Cortex of kidney (tissue), 1 donor: ENCODE data around the gene ELMO1.

ENCODE experiments used
- DNase-seq: peaks from one replicate; lab custom pipeline; 2025; lab: John Stamatoyannopoulos, UW

The ELMO1 gene

DNA sequence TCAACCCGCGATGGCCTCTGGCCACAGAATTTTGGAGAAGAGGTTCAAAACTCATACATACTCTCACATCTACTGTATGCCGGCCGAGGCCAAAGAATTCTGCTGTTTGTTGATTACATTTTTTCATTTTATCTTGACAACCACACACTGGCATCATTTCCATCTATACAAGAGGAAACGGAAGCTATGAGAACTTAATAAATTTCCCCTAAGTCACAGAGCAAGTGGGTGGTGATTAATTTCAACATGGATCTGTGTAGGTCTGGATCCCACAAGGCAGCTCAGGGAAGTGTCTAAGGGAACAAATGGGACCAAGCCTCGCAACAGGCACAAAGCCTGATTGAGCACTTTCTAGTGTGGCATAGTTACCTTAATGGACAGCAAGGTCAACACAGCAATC, 18.0 kb downstream of the ELMO1 start:
- no peak for DNase-seq

DNA sequence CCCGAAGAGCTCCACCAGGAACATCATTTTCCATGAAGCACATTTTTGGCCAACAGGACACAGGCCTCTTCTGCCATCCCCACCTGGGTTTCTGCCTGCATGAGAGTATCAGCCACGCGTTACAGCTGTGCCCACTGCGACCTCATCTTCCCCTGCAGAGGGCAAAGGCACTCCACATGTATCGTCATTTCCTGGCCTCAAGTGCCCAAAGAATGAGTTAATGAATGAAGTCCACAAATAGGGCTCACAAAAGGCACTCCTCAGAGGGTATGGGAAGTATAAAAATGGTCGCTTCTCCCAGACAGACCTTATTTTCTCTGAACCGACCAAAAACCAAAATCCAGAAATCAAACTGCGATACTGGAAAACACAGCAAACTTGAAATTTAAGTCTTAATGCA, 18.5 kb downstream of the ELMO1 start:
- DNase-seq: no peak

DNA sequence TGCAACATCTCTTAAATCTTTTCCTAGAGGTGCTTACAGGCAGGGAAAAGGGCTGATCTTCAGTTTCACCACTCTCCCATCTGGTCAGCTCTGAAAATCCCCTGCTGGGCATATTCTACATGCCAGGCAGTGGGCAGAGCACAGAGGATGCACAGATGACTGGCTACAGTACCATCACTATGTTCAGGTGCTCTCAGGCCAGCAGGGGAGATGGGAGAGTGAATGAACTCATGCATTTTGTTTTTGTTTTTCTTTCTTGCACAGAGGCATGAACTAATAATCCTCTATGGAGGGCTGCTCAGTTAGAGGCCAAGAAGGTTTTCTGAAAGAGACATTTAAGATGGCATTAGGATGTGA, 19.3 kb downstream of the ELMO1 start:
- no peak for DNase-seq

DNA sequence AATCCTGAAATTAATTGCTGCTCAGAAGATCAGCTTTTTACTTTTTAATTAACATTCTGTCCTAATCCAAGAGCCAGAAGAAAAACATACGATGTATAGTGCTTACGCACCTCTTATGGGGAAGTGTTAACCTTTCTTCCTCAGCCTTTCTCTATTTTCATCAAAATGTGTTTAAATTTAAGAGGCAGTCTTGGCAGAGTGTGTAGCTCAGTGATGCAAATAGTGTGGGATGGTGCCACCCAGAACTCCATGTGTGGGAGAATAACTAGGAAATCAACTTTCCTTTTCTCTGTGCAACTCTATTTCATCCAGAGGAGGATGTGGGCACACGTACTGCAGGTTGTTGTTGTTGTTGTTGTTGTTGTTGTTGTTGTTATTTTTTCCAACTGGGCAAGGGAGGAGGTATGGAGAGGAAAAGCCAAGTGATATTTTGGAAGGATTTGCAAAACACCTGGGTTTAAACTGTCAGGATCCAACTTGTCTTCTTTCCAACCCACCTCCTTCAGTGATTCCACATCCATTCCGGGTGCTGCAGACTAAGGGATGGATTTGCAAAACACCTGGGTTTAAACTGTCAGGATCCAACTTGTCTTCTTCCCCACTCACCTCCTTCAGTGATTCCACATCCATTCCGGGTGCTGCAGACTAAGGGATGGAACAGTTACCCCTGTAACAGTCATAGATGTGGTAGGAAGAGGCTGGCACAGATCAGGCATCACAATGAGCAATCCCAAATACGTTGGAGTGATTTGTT, 19.8 kb downstream of the ELMO1 start:
- no peak for DNase-seq

DNA sequence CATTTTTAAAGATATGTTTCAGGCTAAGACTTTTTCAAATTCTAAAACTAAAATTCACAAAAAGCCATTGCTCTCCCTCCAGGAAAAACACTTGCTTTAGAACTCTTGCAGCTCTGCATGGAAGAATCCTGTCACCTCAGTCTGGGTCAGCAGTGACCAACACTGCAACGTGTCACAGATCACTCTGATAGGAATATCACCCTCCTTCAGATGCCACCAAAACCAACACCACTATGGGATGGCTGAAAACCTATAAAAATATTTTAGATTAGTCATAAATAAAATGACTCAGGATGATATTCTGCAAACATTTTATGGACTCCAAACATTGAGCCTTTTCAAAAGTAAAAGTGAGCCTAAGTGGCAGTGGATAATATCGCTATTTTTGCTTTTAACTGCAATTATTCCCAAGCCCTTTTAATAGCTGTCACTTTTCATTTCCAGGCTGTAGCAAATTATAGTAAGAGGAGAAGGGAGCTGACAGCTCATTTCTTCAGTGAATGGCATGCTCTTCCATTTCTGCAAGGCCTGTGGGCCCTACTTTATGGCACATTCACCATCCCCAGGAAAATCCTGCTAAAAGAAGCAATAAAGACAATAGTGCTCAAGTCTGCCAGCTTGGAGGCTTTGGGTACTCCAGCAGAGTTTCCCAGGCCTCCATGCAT, 21.3 kb downstream of the ELMO1 start:
- no peak for DNase-seq

DNA sequence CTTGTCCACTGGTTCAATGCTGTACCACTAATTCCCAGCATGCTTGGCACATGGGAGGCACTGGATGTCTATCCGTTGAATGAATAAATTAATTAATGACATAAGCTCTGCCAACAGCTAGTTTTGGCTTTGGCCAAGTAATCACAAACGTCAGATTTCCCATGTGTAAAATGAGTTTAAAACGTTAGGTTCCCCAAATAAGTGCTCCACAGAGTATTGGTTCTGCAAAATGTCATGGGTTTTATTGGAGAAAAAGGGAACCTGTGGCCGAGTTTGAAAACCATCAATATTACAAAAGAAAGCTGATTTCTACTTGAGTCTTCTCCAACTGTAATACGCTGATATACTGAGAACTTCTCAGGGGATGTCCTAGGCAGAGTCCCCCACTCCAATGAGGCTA, 23.2 kb downstream of the ELMO1 start:
- DNase-seq: no peak

DNA sequence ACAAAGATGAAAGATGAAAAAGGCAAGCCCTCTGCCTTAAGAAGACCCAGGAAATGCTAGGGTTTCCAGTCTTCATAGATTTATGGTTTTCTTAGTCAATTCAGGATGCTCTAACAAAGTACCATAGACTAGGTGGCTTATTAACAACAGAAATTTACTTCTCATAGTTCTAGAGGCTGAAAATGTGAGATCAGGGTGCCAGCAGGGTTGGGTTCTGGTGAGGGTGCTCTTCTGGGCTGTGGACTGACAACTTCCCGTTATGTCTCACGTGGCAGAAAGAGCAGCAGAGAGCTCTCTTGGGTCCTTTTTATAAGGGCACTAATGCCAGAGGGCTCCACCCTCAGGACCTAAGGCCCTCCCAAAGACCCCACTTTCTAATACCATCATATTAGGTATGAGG, 23.7 kb downstream of the ELMO1 start:
- DNase-seq: no peak

DNA sequence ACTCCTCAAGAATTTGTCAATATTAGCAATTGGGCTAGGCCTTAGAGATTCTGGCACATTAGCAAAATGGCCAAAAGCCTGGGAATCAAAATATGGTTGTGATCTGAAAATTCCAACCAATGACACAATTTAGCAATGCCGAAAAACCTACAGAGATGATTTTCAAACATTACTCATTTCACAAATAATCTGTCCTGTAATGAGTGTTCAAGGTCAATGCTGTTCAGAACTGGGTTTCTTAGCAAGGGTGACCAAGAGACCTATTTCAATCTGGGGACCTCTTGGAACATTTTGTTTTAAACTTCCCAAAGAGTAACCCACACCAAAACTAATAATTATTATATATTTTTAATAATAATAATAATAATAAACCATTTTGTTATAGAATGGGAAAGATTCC, 24.1 kb downstream of the ELMO1 start:
- no peak for DNase-seq

DNA sequence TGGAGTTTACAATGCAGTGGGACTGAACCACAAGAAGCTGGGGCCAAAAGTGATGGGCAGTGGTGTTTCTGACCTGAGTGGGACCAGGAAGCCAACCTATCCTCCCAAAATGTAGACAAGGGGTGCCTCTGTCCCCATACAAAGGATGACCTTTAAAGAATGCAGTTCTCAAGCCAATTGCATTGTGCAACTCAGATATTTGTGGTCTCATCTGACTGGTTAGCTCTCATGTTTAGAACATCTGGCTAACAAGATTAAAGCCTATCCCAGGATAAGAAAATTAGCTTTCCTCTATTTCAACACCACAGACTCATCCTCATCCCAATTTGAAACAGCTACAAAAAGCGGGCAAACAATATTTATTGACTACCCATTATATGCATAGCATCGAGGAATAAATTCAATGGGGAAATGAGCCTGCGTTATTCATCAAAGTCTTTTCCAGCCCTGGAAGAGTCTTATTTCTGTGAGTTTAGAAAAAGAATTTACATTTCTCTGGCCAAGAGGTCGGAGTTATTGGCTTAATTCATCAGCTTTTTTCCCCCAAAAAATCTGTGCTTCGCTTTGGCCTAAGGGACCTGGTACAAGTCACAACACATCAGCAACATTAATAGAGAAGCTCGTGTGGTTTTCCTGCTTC, 26.7 kb downstream of the ELMO1 start:
- DNase-seq: no peak

DNA sequence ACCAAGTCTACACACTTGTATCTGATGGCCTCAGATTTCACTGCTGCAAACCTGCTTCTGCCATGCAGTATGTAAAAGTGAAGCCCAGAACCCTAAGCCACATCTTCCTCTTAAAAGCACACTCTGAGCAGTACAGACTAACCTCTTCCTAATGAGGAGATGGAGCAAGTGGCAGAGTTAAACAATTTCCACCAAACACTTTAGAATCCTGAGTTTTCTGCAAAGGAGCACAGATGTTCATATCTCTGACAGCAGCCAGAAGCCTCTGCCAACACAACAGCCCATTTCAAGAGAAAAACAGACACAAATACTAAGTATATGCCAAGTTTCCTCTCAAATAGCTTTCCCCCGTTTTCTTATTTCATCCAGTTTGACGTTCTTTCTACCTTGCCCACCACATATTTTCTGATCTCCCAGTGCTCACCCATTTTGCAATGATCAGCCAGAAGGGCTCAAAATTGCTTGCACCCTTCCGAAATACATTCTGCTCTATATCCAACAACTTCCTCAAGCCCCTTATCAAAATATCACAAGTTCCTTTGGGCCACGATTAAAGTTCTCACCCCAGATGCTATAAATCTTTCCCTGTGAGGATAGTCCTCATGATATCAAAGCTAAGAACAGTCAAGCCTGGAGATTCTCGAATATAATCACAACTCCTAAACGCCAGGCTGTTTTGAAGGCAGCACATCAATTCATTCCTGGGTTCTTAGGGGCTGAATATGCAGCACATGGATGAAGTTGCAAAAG, 27.5 kb downstream of the ELMO1 start:
- no peak for DNase-seq

DNA sequence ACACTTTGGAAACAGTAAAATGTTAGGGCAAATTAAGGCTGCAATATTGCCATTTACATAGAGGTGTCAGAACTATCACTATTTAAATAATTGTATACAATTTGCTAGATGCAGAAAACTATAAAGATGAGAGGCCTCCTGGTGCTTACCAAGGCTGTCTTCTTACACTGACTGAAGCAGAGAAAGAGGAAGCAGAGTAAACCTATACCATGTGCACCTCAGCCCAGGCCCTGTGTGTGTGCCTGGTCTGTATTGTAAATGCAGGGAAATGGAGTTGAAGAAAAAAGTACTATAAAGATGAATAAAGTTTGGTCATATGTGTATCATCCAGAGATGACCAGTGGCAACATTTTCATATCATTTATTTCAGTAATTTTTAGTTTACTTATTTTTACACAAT, 29.2 kb downstream of the ELMO1 start:
- DNase-seq: no peak

DNA sequence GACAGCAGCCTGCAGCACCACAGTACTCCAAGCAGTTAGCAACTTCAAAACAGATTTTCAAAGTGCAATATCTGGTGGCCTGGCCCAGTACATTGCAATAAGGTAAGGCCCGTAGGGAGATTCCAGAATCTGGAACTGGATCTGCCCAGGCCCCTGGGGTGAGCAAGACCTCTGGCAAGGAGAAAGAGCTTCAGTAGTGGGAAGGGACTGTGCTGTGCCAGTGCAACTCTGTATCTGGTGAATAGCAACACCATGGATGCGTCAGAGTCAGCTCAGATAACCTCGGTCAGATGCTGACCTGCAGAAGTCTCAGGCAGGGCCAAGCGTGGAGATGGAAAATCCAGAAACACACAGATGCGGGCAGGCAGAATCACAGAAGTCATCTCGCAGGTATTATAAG, 30.3 kb downstream of the ELMO1 start:
- no peak for DNase-seq

DNA sequence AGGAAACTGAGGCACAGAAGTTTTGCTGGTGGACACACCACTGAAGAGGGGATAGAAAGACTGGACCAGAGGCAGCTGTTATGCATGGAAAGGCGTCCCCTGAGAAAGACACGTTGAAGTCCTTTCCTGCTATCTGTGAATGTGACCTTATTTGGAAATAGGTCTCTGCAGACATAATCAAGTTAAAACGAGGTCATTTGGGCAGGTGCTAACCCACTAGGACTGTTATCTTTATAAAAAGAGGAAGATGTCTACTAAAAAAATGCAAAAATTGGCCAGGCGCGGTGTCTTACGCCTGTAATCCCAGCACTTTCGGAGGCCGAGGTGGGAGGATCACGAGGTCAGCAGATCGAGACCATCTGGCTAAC, 31.6 kb downstream of the ELMO1 start:
- DNase-seq: no peak

DNA sequence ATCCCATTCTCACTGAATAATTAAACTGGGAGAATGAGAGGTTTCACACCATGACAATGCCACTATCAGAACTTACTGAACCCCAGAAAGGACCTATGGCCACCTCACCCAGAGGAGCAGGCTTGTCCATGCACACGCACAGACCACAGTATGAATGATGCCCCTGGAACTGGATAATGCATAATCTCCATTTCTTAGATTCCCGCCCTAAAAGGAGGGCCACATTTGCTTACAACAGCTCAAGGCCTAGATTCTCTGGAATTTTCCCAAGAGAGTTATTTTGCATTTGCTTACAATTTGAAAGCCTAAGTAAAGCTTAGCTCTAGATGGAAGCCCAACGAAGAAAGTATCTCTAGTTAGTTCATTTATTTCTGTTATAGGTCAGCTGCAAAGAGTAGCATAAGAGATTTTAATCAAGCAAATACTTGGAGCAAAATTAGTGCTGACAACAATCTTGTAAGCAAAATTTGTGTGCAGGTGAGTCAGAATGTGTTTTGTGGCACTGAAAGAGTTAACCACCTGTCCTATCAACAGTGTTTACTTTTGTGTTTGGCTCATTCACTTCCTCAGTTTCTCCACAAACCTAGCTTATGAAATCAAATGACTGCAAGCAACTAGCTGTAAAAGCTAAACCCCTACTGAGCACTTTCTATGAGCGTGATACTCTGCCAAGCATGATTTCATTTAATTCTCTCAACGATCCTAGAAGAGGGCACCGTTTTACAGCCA, 32.1 kb downstream of the ELMO1 start:
- no peak for DNase-seq

DNA sequence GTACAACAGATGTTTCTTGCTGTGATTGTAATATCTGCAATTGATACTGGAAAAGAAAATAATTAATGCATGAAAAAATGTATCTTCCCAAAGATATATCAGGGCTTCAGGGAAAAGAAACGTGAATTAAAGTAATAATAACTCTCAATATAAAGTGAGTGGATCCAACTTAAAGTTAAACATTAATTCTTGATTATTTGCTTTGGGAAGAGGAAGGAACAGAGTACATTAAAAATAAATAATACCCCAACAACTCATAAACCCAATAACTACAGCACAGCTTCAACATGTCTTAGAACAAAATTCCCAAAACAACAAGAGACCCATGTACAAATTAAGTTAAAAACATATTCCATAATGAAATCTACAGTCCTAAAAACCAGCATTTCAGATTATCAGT, 33.0 kb downstream of the ELMO1 start:
- DNase-seq: no peak

DNA sequence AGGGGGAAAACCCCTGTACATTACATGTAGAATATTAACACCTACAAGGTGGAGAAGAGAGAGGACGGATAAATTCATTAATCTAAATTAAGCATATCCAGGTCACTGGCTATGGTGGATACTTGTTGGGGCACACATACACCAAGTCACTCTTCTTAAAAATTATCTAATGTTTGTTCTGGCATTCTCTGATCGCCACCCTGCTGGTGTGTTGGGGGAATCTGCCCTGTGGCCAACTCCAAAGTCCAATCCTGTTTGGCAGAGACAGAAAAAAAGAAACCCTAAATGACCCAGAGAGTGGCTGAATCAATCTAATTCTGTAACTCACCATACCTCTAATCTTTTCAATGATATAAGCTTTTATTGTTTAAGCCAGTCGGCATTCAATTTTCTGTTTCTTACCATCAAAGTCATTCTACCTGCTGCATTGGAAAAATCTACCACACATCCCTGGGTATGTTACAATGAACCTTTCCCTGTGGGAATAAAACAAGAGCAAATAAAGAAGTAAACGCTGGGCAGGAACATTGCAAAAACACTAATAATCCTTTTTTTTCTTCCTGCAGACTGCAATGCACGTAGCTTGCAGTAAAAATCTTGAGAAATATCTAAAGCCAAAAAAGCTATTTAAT, 34.2 kb downstream of the ELMO1 start:
- DNase-seq: no peak

DNA sequence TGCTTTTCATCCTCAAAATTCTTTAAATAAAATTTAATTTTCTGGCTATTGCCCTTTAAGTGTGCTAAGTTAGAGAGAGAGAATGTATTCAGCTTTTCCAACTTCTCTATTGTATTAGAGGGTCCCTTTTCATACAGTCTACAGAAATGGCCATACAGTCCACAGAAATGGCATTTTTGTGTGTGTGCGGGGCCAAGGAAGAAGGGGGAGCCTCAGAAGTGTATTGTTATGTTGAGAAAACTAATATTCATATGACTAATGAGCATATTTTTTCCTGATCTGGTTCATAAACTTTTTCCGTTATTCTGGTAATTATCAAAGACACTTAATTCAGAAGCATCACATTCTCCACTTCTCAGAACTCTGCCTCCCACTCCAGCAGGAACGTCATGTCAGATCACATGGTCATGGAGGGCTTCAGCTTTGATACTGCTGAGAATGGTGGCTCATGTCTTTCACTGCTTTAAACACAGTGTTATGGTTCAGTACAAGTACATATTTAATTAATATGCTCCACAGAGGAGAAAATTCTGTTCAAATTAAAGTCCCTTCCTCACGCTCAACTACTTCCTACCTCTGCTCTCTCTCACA, 37.1 kb downstream of the ELMO1 start:
- DNase-seq: no peak

DNA sequence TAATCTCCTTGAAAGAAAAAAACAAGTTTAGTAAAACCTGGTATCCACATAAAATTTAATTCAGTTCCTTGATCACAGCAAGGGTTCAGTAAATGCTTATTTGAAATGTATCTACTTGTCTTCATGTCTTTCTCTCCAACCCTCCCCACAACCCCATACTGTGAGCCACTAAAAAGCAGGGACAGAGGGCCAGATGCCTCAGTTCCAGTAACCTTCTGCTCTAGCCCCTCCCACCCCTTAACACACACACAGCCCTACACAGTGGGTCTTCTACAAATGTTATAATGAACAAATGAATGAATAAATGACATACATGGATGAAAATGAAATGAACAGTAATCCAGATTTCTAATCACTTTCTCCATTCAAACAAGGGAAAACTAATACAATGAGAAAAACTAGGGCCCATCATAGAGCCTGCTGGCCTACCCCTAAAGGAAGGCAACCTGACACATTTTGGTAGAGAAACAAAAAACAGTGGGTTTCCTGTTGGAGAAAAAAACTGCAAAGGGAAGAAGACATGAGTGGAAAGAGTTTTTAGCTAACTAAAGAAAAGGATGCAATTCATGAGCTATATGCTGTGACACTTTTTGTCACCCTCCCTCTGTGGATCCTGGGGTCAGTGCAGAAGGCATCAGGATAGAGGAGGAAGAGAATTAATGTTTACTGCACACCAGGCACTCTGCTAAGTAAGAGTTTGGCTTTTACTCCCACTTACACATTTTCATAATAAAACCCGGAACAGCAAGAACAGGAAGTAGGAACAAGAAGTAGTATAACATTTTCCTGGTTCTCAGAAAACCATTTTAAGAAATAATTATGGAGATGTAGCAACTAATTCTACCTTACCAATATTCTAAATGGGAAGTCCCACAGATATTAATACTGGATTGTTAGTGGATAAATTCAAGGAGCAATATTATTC, 38.1 kb downstream of the ELMO1 start:
- no peak for DNase-seq

DNA sequence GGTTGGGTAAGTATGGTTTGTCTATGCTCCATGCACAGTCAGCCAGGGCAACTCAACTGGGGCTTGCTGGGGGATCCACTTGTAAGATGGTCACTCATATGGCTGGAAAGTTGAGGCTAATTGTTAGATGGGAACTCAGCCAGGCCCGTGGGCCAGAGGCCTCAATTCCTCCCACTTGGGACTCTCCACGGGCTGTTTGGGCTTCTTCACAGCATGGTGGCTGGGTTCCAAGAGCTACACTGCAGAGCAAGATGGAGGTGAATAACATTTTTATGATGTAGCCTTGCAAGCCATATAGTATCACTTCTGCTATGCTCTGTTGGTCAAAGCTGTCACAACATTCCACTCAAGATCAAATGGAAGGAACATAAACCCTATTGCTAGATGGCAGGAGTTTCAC, 39.2 kb downstream of the ELMO1 start:
- no peak for DNase-seq
